Esophagus muscularis mucosa (tissue), 4 donors: ENCODE data around the gene ZNF605. TPM values are rescaled to one million over a fixed set of nuclear protein-coding genes. Genes with fewer than 3 reads are reported as not detected.
"Not testable (repeated sequence)": the region's sequence is repeated elsewhere in the genome, so short reads cannot be mapped to it uniquely, and the experiment has no call there.

ENCODE experiments used
- DNase-seq: peaks from one replicate; pipeline ENCODE4 v3.0.0-alpha.2; 2017; ENCODE audit errors: extremely low spot score
- H3K27ac ChIP-seq, 4 donors: fragments of 200-600 bp; sonication (generic); replicated peaks in 1 of 4; 1 replicate in 3 of 4; 2 replicates in 1 of 4; pipeline ENCODE4 v1.5.1; 2016 to 2019; ENCODE audit warnings: mild to moderate bottlenecking in 1 of 4
- H3K27me3 ChIP-seq, 4 donors: fragments of 200-600 bp; sonication (generic); one replicate each; pipeline versions ENCODE4 v1.5.1 to v1.6.0; 2016 to 2019
- H3K36me3 ChIP-seq, 4 donors: fragments of 200-600 bp; sonication (generic); one replicate each; pipeline ENCODE4 v1.5.1; 2016 to 2019
- H3K4me1 ChIP-seq, 4 donors: fragments of 200-600 bp; sonication (generic); one replicate each; pipeline ENCODE4 v1.5.1; 2016 to 2019
- H3K4me3 ChIP-seq, 4 donors: fragments of 200-600 bp; sonication (generic); 1 replicate in 2 of 4; 2 replicates in 2 of 4; pipeline ENCODE4 v1.5.1; 2016 to 2019; ENCODE audit warnings: mild to moderate bottlenecking in 4 of 4, moderate library complexity in 1 of 4
- H3K9me3 ChIP-seq, 4 donors: fragments of 200-600 bp; sonication (generic); 1 replicate in 3 of 4; 2 replicates in 1 of 4; pipeline ENCODE4 v1.5.1; 2016 to 2019
- EP300 ChIP-seq: sonication (generic); formaldehyde crosslinking; IDR thresholded peaks from one replicate; pipeline ENCODE4 v1.6.1; 2017; ENCODE audit warnings: antibody characterized with exemption
- POLR2A ChIP-seq: fragments of 450-650 bp; IDR thresholded peaks from one replicate; pipeline ENCODE4 v1.6.1; 2017; ENCODE audit warnings: antibody characterized with exemption, moderate library complexity, mild to moderate bottlenecking, low read depth
- POLR2AphosphoS5 ChIP-seq, 2 donors: sonication (generic); formaldehyde crosslinking; IDR thresholded peaks; one replicate each; pipeline ENCODE4 v1.6.1; 2017; ENCODE audit warnings: antibody characterized with exemption in 2 of 2
- WGBS: methylation state at CpG from one replicate; pipeline ENCODE4 v1.1.5; 2018; 5-methylcytosine and 5-hydroxymethylcytosine counted together
- intact Hi-C: fragments of 100-400 bp; cut with DNase I; formaldehyde crosslinking; loops from one replicate; pipeline ENCODE4 v1.15.1; 2023
- total RNA-seq, 4 donors: library from RNA; depleted of rRNA; stranded (reverse); fragments of >200 nt; gene quantifications; one replicate each; pipeline versions ENCODE4 v1.1.0 to v1.2.1, GENCODE V29; 2016
- TF ChIP-seq, protein P1 (sequence below), 3 experiments: fragments of 200-600 bp in 2 of 3; fragments of 450-650 bp in 1 of 3; sonication (generic) in 2 of 3; IDR thresholded peaks; one replicate each; pipeline ENCODE4 v1.5.1; 2017 to 2019; ENCODE audit warnings: antibody characterized with exemption in 3 of 3, mild to moderate bottlenecking in 2 of 3, moderate library complexity in 1 of 3

The ZNF605 gene
- total RNA-seq, 4 donors from 2014 or later = 5.5 to 9.0 (median 6.1) TPM

GRCh38 chr12:132963947-132964346, 7.8 kb upstream of the ZNF605 start:
- H3K4me1 ChIP-seq, DNase-seq, intact Hi-C loops, H3K9me3 ChIP-seq, H3K27ac ChIP-seq, H3K4me3 ChIP-seq, H3K27me3 ChIP-seq: not testable (repeated sequence)
- TF ChIP-seq, protein P1, sequence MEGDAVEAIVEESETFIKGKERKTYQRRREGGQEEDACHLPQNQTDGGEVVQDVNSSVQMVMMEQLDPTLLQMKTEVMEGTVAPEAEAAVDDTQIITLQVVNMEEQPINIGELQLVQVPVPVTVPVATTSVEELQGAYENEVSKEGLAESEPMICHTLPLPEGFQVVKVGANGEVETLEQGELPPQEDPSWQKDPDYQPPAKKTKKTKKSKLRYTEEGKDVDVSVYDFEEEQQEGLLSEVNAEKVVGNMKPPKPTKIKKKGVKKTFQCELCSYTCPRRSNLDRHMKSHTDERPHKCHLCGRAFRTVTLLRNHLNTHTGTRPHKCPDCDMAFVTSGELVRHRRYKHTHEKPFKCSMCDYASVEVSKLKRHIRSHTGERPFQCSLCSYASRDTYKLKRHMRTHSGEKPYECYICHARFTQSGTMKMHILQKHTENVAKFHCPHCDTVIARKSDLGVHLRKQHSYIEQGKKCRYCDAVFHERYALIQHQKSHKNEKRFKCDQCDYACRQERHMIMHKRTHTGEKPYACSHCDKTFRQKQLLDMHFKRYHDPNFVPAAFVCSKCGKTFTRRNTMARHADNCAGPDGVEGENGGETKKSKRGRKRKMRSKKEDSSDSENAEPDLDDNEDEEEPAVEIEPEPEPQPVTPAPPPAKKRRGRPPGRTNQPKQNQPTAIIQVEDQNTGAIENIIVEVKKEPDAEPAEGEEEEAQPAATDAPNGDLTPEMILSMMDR (IDR thresholded peaks at IDR 0.05) = peak; percentile 34 to 61 (median 43)
- WGBS = 50% methylated on average over 10 of the region's 10 CpGs
- peaks cover 12 to 46% (median 14%) of the 10 kb centered on the region in 4 donors for H3K36me3 ChIP-seq

GRCh38 chr12:132961790-132962189, 5.7 kb upstream of the ZNF605 start:
- H3K27ac ChIP-seq, intact Hi-C loops, H3K9me3 ChIP-seq, H3K27me3 ChIP-seq, DNase-seq, H3K4me3 ChIP-seq: not testable (repeated sequence)
- Histone ChIP-seq H3K36me3 (peaks cover 12 to 35% (median 14%) of the 10 kb centered on the region in 4 donors), H3K4me1 (peaks cover 6 to 10% (median 9%) of the 10 kb centered on the region in 4 donors)
- WGBS = 99% methylated on average over 14 of the region's 14 CpGs

DNA sequence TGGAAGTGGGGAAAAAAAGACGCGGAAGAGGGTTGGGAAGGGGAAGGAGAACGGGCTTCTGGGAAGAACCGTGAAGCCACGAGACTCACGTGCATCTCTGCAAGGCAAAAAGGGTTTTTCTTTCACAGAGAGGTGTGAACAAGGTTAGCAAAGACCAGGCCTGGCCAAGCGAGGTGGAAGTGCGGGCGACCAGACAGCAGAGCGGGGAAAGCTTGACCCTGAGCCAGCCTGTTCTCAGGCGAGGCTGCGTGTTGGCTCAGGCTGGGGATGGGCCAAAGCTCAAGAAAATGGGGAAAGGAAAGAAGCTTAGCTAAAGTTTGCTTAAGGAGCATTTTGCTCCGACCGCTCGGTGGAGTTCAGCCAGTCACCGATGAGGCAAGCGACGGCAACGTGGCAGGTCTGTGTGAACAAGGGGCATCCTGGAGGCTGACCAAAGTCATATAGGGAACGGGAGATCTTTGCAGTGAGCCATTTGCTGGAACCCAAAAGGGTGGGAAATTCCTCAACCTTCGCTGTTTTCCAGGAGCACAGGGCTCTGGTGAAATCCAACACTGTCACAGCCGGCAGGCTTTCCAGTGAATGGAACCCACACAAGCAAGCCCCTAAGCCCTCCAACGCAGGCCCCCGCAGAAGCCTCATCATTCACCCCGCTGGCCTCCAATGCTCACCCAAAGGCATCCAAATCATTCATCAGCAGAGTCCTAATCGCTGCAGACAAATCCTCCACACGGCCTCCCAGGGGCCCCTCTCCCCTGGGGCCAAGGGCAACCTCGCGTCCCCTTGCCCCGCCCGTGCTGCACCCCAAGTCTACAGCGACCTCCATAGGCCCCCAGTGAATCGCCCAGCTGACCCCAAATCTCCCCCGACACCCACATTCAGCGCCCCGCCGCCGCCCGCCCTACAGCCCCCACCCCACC, 754 bp downstream of the ZNF605 start:
- intact Hi-C loops = no loop called here

GRCh38 chr12:132954471-132955048, 1.5 kb downstream of the ZNF605 start:
- peaks cover 5 to 7% (median 6%) of the 10 kb centered on the region in 4 donors for H3K36me3 ChIP-seq
- intact Hi-C loops = no loop called here
- H3K4me1 ChIP-seq = peaks cover 16 to 30% (median 27%) of the 10 kb centered on the region in 4 donors
- H3K27me3 ChIP-seq = no peaks in the 10 kb centered on the region
- TF ChIP-seq EP300 (no peak), POLR2A (no peak), POLR2AphosphoS5 (IDR thresholded peaks at IDR 0.05) (no peak)
- TF ChIP-seq, protein P1 (IDR thresholded peaks at IDR 0.05) = no peak
- 92% methylated on average over 14 of the region's 14 CpGs for WGBS
- DNase-seq = no peak
- H3K27ac ChIP-seq = peak overlapping the region; percentile 91 to 96 (median 94)
- H3K4me3 ChIP-seq = peak overlapping the region; percentile 88 to 95 (median 90)
- peaks cover 0 to 17% (median 9%) of the 10 kb centered on the region in 4 donors for H3K9me3 ChIP-seq

More for the DNA sequence above, 754 bp downstream of the ZNF605 start:
- Histone ChIP-seq H3K4me1 (peaks cover 16 to 30% (median 27%) of the 10 kb centered on the region in 4 donors), H3K4me3 (peak overlapping the region; percentile 88 to 95 (median 90)), H3K27ac (peak overlapping the region; percentile 91 to 96 (median 94)), H3K36me3 (no peaks in the 10 kb centered on the region), H3K9me3 (peaks cover 0 to 10% (median 2%) of the 10 kb centered on the region in 4 donors), H3K27me3 (no peaks in the 10 kb centered on the region)
- TF ChIP-seq, protein P1 (IDR thresholded peaks at IDR 0.05) = no peak
- TF ChIP-seq EP300 (no peak), POLR2AphosphoS5 (IDR thresholded peaks at IDR 0.05) (no peak), POLR2A (no peak)
- DNase-seq = no peak
- WGBS = 41% methylated on average over 21 of the region's 39 CpGs

DNA sequence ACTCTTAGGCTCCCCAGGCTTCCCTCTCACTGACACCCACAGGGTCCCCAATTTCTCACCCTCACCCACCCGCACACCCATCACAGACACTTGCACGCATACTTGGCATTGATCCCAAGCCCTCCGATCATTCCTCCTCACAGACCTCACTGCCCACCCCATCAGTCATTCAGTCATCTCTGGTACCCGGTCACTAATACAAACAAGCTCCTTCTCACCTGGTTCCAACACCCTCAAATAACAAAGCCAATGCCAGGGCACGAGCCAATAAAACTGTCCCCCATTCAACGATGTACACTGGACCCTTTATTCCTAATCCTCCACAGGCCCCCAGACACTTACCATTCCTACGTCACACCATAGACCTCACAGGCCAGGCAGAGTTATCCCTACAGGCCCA, 2.3 kb downstream of the ZNF605 start:
- WGBS = 97% methylated on average over 7 of the region's 7 CpGs
- Histone ChIP-seq H3K27ac (no peak overlapping the region), H3K9me3 (peaks cover 0 to 25% (median 16%) of the 10 kb centered on the region in 4 donors), H3K4me3 (no peak overlapping the region), H3K36me3 (peaks cover 11 to 14% (median 13%) of the 10 kb centered on the region in 4 donors), H3K27me3 (no peaks in the 10 kb centered on the region), H3K4me1 (peaks cover 16 to 30% (median 27%) of the 10 kb centered on the region in 4 donors)
- no peak for DNase-seq
- intact Hi-C loops = no loop called here
- no peak for TF ChIP-seq POLR2AphosphoS5 (IDR thresholded peaks at IDR 0.05)
- TF ChIP-seq EP300 = no peak
- no peak for TF ChIP-seq POLR2A
- TF ChIP-seq, protein P1 (IDR thresholded peaks at IDR 0.05) = no peak
